HEK293 (cell line): Measurements from ENCODE around the gene TIE1.

ENCODE experiments used
- CTCF ChIA-PET: fragments of 350-600 bp; formaldehyde crosslinking; extraction: SDS; loops from one replicate; lab custom pipeline; 2021; ENCODE audit warnings: antibody characterized with exemption; lab: Yijun Ruan, JAX
- POLR2A ChIA-PET: fragments of 300-600 bp; formaldehyde crosslinking; extraction: SDS; loops from one replicate; lab custom pipeline; 2020; ENCODE audit warnings: antibody characterized with exemption, inconsistent platforms; lab: Yijun Ruan, JAX
- H3K27ac ChIP-seq: fragments of 200-500 bp; sonication (Bioruptor generic); 2 replicates; pipeline ENCODE4 v1.5.1; 2014; ENCODE audit warnings: low read depth, low read length, control low read depth, inconsistent platforms; ENCODE audit errors: extremely low read depth
- H3K36me3 ChIP-seq, 2 experiments: fragments of 200-500 bp in 1 of 2; sonication (Bioruptor generic) in 1 of 2; 1 replicate in 1 of 2; 2 replicates in 1 of 2; pipeline ENCODE4 v1.5.1; 2014 to 2017; ENCODE audit warnings: inconsistent platforms in 2 of 2, low read length in 2 of 2; ENCODE audit not compliant: control insufficient read depth in 2 of 2, insufficient read depth in 1 of 2
- H3K4me1 ChIP-seq: fragments of 200-500 bp; sonication (Bioruptor generic); 2 replicates; pipeline ENCODE4 v1.5.1; 2014; ENCODE audit warnings: mild to moderate bottlenecking, low read length, inconsistent platforms; ENCODE audit not compliant: control insufficient read depth, insufficient read depth
- H3K4me3 ChIP-seq: 2 replicates; pipeline ENCODE4 v1.5.1; 2011; ENCODE audit warnings: low read depth, mild to moderate bottlenecking, control low read depth, low read length, moderate library complexity
- H3K9me3 ChIP-seq: fragments of 200-500 bp; sonication (Bioruptor generic); 2 replicates; pipeline ENCODE4 v1.5.1; 2014; ENCODE audit warnings: low read depth, low read length, inconsistent platforms; ENCODE audit not compliant: control insufficient read depth, insufficient read depth
- BCL11B ChIP-seq: fragments of 450-650 bp; formaldehyde crosslinking; IDR thresholded peaks from 2 replicates; pipeline ENCODE4 v1.5.1; 2016; ENCODE audit warnings: low read depth, missing biosample characterization, missing genetic modification characterization
- HOXD13 ChIP-seq: sonication (generic); formaldehyde crosslinking; IDR thresholded peaks from 2 replicates; pipeline ENCODE4 v1.8.0; 2022; ENCODE audit warnings: missing genetic modification reagents, borderline replicate concordance
- REPIN1 ChIP-seq: fragments of 450-650 bp; formaldehyde crosslinking; IDR thresholded peaks from 2 replicates; pipeline ENCODE4 v1.5.1; 2017; ENCODE audit warnings: missing biosample characterization, missing genetic modification characterization, low read depth
- SCRT1 ChIP-seq: fragments of 450-650 bp; formaldehyde crosslinking; IDR thresholded peaks from 2 replicates; pipeline ENCODE4 v1.5.1; 2016; ENCODE audit warnings: missing biosample characterization, missing genetic modification characterization, borderline replicate concordance
- ZFHX2 ChIP-seq: fragments of 450-650 bp; formaldehyde crosslinking; conservative IDR thresholded peaks from 2 replicates; pipeline ENCODE4 v1.5.1; 2016; ENCODE audit warnings: missing biosample characterization, missing genetic modification characterization
- ZFP69B ChIP-seq: fragments of 450-650 bp; formaldehyde crosslinking; IDR thresholded peaks from 2 replicates; pipeline ENCODE4 v1.5.1; 2016; ENCODE audit warnings: missing biosample characterization, missing genetic modification characterization
- ZNF24 ChIP-seq: fragments of 450-650 bp; formaldehyde crosslinking; IDR thresholded peaks from 2 replicates; pipeline ENCODE4 v1.5.1; 2016; ENCODE audit warnings: missing biosample characterization, missing genetic modification characterization
- ZNF274 ChIP-seq, 2 experiments: fragments of 200-500 bp in 1 of 2; fragments of 450-650 bp in 1 of 2; sonication (Bioruptor generic) in 1 of 2; formaldehyde crosslinking in 1 of 2; IDR thresholded peaks; 2 replicates each; pipeline versions ENCODE4 v1.5.1 to v1.6.1; 2014 to 2016; ENCODE audit warnings: borderline replicate concordance in 1 of 2, inconsistent platforms in 1 of 2, low read length in 1 of 2, missing biosample characterization in 1 of 2, missing genetic modification characterization in 1 of 2
- ZNF354C ChIP-seq: fragments of 450-650 bp; formaldehyde crosslinking; IDR thresholded peaks from 2 replicates; pipeline ENCODE4 v1.5.1; 2016; ENCODE audit warnings: missing biosample characterization, missing genetic modification characterization, low read depth, borderline replicate concordance
- ZNF404 ChIP-seq: fragments of 450-650 bp; formaldehyde crosslinking; IDR thresholded peaks from 2 replicates; pipeline ENCODE4 v1.5.1; 2017; ENCODE audit warnings: missing biosample characterization, missing genetic modification characterization
- ZNF423 ChIP-seq: fragments of 450-650 bp; formaldehyde crosslinking; IDR thresholded peaks from 2 replicates; pipeline ENCODE4 v1.5.1; 2016; ENCODE audit warnings: missing biosample characterization, missing genetic modification characterization
- ZNF48 ChIP-seq: fragments of 450-650 bp; formaldehyde crosslinking; IDR thresholded peaks from 2 replicates; pipeline ENCODE4 v1.5.1; 2016; ENCODE audit warnings: missing biosample characterization, missing genetic modification characterization
- ZNF501 ChIP-seq: fragments of 450-650 bp; formaldehyde crosslinking; IDR thresholded peaks from 2 replicates; pipeline ENCODE4 v1.5.1; 2016; ENCODE audit warnings: missing biosample characterization, missing genetic modification characterization
- ZNF76 ChIP-seq: fragments of 450-650 bp; formaldehyde crosslinking; IDR thresholded peaks from 2 replicates; pipeline ENCODE4; 2016; ENCODE audit warnings: low read depth, missing biosample characterization, missing genetic modification characterization, borderline replicate concordance
- TF ChIP-seq, protein P1 (sequence below): fragments of 450-650 bp; formaldehyde crosslinking; IDR thresholded peaks from 2 replicates; pipeline ENCODE4 v1.5.1; 2017; ENCODE audit warnings: missing biosample characterization, missing genetic modification characterization
- TF ChIP-seq, protein P2 (sequence below): fragments of 450-650 bp; formaldehyde crosslinking; IDR thresholded peaks from 2 replicates; pipeline ENCODE4 v1.5.1; 2016; ENCODE audit warnings: missing biosample characterization, missing genetic modification characterization
- TF ChIP-seq, protein P3 (sequence below): fragments of 450-650 bp; formaldehyde crosslinking; IDR thresholded peaks from 2 replicates; pipeline ENCODE4 v1.5.1; 2017; ENCODE audit warnings: missing biosample characterization, missing genetic modification characterization
- TF ChIP-seq, protein P4 (sequence below): fragments of 450-650 bp; formaldehyde crosslinking; IDR thresholded peaks from 2 replicates; pipeline ENCODE4 v1.5.1; 2016; ENCODE audit warnings: missing biosample characterization, missing genetic modification characterization
- TF ChIP-seq, protein P5 (sequence below): fragments of 450-650 bp; formaldehyde crosslinking; IDR thresholded peaks from 2 replicates; pipeline ENCODE4; 2016; ENCODE audit warnings: missing biosample characterization, missing genetic modification characterization
- TF ChIP-seq, protein P6 (sequence below): fragments of 450-650 bp; formaldehyde crosslinking; IDR thresholded peaks from 2 replicates; pipeline ENCODE4 v1.5.1; 2016; ENCODE audit warnings: missing biosample characterization, missing genetic modification characterization, borderline replicate concordance

The TIE1 gene

DNA sequence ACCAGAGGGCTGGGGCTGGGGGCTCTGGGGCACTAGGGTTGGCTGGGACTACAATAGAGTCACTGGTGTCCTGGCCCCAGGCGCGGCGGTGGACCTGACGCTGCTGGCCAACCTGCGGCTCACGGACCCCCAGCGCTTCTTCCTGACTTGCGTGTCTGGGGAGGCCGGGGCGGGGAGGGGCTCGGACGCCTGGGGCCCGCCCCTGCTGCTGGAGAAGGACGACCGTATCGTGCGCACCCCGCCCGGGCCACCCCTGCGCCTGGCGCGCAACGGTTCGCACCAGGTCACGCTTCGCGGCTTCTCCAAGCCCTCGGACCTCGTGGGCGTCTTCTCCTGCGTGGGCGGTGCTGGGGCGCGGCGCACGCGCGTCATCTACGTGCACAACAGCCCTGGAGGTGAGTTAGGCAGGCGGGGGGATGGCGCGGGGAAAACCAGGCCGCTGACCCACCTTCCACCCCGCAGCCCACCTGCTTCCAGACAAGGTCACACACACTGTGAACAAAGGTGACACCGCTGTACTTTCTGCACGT is 4.1 kb downstream of the TIE1 start:
- POLR2A ChIA-PET: no interaction called here
- Histone ChIP-seq H3K9me3 (no peaks in the 10 kb centered on the region), H3K4me3 (no peak overlapping the region), H3K4me1 (no peaks in the 10 kb centered on the region), H3K36me3 (no peaks in the 10 kb centered on the region), H3K27ac (no peak overlapping the region)
- CTCF ChIA-PET: no interaction called here
- TF ChIP-seq ZFHX2 (tag by site-specific recombination) (peak; percentile 21; the same call in 1 of the 2 replicates), SCRT1 (tag by site-specific recombination) (no peak)

DNA sequence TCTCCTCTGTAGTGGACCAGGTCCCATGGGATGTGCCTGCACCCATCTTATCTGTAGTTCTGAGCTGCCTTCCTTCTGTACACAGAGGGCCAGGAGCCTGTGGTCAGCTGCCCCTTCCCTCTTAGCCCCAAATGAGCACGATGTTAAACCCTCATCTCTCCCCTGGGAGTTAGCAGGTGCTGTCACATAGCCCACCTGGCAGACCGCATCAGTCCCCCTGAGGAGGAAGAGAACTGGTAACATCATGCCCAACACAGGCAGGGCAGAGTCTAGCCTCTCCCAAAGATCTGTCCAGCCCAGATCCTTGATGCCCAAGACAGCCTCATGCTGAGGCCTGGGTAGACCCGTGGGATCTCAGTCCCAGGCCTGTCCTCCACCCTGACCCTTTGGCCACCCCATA is 4.7 kb downstream of the TIE1 start:
- no peaks in the 10 kb centered on the region for H3K9me3 ChIP-seq
- POLR2A ChIA-PET: no interaction called here
- no peaks in the 10 kb centered on the region for H3K36me3 ChIP-seq
- H3K27ac ChIP-seq: no peak overlapping the region
- no peaks in the 10 kb centered on the region for H3K4me1 ChIP-seq
- CTCF ChIA-PET: interaction anchor here (0.6 kb wide), 1 partner anchor 419 kb away, joined by 3 read pairs; no protein-coding TSS in a partner anchor
- no peak overlapping the region for H3K4me3 ChIP-seq
- TF ChIP-seq ZNF501 (tag by site-specific recombination): no peak
- TF ChIP-seq, protein P1, sequence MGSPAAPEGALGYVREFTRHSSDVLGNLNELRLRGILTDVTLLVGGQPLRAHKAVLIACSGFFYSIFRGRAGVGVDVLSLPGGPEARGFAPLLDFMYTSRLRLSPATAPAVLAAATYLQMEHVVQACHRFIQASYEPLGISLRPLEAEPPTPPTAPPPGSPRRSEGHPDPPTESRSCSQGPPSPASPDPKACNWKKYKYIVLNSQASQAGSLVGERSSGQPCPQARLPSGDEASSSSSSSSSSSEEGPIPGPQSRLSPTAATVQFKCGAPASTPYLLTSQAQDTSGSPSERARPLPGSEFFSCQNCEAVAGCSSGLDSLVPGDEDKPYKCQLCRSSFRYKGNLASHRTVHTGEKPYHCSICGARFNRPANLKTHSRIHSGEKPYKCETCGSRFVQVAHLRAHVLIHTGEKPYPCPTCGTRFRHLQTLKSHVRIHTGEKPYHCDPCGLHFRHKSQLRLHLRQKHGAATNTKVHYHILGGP (tag by site-specific recombination): no peak
- TF ChIP-seq, protein P2, sequence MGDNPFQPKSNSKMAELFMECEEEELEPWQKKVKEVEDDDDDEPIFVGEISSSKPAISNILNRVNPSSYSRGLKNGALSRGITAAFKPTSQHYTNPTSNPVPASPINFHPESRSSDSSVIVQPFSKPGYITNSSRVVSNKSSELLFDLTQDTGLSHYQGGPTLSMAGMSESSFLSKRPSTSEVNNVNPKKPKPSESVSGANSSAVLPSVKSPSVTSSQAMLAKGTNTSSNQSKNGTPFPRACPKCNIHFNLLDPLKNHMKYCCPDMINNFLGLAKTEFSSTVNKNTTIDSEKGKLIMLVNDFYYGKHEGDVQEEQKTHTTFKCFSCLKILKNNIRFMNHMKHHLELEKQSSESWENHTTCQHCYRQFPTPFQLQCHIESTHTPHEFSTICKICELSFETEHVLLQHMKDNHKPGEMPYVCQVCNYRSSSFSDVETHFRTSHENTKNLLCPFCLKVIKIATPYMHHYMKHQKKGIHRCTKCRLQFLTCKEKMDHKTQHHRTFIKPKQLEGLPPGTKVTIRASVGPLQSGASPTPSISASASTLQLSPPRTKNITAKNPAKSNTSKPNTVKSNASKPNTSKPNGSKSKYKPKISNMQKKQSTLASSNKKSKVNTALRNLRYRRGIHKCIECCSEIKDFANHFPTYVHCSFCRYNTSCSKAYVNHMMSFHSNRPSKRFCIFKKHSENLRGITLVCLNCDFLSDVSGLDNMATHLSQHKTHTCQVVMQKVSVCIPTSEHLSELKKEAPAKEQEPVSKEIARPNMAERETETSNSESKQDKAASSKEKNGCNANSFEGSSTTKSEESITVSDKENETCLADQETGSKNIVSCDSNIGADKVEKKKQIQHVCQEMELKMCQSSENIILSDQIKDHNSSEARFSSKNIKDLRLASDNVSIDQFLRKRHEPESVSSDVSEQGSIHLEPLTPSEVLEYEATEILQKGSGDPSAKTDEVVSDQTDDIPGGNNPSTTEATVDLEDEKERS (tag by site-specific recombination): no peak
- TF ChIP-seq ZNF404: no peak
- no peak for TF ChIP-seq ZNF274 (IDR thresholded peaks at IDR 0.05; ENCODE audit: low read length)
- no peak for TF ChIP-seq ZNF274 (tag by site-specific recombination; IDR thresholded peaks at IDR 0.05; ENCODE audit: borderline replicate concordance)
- no peak for TF ChIP-seq ZFP69B (tag by site-specific recombination)
- TF ChIP-seq ZNF48 (tag by site-specific recombination): no peak
- TF ChIP-seq ZNF354C (tag by site-specific recombination): no peak
- TF ChIP-seq ZNF76 (tag by site-specific recombination): no peak
- TF ChIP-seq ZNF24: no peak
- TF ChIP-seq, protein P3, sequence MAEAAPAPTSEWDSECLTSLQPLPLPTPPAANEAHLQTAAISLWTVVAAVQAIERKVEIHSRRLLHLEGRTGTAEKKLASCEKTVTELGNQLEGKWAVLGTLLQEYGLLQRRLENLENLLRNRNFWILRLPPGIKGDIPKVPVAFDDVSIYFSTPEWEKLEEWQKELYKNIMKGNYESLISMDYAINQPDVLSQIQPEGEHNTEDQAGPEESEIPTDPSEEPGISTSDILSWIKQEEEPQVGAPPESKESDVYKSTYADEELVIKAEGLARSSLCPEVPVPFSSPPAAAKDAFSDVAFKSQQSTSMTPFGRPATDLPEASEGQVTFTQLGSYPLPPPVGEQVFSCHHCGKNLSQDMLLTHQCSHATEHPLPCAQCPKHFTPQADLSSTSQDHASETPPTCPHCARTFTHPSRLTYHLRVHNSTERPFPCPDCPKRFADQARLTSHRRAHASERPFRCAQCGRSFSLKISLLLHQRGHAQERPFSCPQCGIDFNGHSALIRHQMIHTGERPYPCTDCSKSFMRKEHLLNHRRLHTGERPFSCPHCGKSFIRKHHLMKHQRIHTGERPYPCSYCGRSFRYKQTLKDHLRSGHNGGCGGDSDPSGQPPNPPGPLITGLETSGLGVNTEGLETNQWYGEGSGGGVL: no peak
- TF ChIP-seq BCL11B (tag by site-specific recombination): no peak
- TF ChIP-seq, protein P4, sequence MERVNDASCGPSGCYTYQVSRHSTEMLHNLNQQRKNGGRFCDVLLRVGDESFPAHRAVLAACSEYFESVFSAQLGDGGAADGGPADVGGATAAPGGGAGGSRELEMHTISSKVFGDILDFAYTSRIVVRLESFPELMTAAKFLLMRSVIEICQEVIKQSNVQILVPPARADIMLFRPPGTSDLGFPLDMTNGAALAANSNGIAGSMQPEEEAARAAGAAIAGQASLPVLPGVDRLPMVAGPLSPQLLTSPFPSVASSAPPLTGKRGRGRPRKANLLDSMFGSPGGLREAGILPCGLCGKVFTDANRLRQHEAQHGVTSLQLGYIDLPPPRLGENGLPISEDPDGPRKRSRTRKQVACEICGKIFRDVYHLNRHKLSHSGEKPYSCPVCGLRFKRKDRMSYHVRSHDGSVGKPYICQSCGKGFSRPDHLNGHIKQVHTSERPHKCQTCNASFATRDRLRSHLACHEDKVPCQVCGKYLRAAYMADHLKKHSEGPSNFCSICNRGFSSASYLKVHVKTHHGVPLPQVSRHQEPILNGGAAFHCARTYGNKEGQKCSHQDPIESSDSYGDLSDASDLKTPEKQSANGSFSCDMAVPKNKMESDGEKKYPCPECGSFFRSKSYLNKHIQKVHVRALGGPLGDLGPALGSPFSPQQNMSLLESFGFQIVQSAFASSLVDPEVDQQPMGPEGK (tag by site-specific recombination): no peak
- TF ChIP-seq REPIN1 (tag by site-specific recombination): no peak
- no peak for TF ChIP-seq HOXD13
- no peak for TF ChIP-seq ZNF423 (tag by site-specific recombination)
- TF ChIP-seq, protein P5, sequence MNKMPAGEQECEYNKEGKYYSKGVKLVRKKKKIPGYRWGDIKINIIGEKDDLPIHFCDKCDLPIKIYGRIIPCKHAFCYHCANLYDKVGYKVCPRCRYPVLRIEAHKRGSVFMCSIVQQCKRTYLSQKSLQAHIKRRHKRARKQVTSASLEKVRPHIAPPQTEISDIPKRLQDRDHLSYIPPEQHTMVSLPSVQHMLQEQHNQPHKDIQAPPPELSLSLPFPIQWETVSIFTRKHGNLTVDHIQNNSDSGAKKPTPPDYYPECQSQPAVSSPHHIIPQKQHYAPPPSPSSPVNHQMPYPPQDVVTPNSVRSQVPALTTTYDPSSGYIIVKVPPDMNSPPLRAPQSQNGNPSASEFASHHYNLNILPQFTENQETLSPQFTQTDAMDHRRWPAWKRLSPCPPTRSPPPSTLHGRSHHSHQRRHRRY (tag by site-specific recombination): no peak
- TF ChIP-seq, protein P6, sequence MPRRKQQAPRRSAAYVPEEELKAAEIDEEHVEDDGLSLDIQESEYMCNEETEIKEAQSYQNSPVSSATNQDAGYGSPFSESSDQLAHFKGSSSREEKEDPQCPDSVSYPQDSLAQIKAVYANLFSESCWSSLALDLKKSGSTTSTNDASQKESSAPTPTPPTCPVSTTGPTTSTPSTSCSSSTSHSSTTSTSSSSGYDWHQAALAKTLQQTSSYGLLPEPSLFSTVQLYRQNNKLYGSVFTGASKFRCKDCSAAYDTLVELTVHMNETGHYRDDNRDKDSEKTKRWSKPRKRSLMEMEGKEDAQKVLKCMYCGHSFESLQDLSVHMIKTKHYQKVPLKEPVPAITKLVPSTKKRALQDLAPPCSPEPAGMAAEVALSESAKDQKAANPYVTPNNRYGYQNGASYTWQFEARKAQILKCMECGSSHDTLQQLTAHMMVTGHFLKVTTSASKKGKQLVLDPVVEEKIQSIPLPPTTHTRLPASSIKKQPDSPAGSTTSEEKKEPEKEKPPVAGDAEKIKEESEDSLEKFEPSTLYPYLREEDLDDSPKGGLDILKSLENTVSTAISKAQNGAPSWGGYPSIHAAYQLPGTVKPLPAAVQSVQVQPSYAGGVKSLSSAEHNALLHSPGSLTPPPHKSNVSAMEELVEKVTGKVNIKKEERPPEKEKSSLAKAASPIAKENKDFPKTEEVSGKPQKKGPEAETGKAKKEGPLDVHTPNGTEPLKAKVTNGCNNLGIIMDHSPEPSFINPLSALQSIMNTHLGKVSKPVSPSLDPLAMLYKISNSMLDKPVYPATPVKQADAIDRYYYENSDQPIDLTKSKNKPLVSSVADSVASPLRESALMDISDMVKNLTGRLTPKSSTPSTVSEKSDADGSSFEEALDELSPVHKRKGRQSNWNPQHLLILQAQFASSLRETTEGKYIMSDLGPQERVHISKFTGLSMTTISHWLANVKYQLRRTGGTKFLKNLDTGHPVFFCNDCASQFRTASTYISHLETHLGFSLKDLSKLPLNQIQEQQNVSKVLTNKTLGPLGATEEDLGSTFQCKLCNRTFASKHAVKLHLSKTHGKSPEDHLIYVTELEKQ (tag by site-specific recombination): no peak
